ENCODE data around the gene ABCC1.

GRCh38 chr16:15967655-15968315 lies 18.4 kb downstream of the ABCC1 start:
- TF ChIP-seq POLR2A (IDR thresholded peaks at IDR 0.05) (no peak), CTCF (IDR thresholded peaks at IDR 0.05 in 4 of 5, conservative IDR thresholded peaks at IDR 0.05 in 1 of 5) (no peak)
